Activated B cell treated with CpG ODN at 0.5 μM for 24 hours (primary cell): Measurements from ENCODE around the gene FREM2. TPM values are rescaled to one million over a fixed set of nuclear protein-coding genes. Genes with fewer than 3 reads are reported as not detected.

ENCODE experiments used
- ATAC-seq: fragments of 200-7000 bp; cut with Tn5 transposase; one replicate; pipeline ENCODE4 v1.10.0; 2021; ENCODE audit warnings: low read depth, mild to moderate bottlenecking, moderate library complexity
- CTCF ChIA-PET: fragments of 350-600 bp; sonication (Branson Sonifier 250); formaldehyde crosslinking; loops from one replicate; lab custom pipeline; 2021; ENCODE audit warnings: antibody characterized with exemption; lab: Charles Lee
- POLR2A ChIA-PET: fragments of 350-600 bp; sonication (Branson Sonifier 250); formaldehyde crosslinking; loops from one replicate; lab custom pipeline; 2021; ENCODE audit warnings: antibody characterized with exemption; lab: Charles Lee
- DNase-seq: peaks from one replicate; pipeline ENCODE4 v3.0.0; 2022
- H3K27ac Mint-ChIP-seq: one replicate; pipeline ENCODE4 v1.8.0; 2020; ENCODE audit warnings: mixed read lengths
- H3K27me3 Mint-ChIP-seq: one replicate; pipeline ENCODE4 v1.8.0; 2021; ENCODE audit warnings: mixed read lengths
- H3K36me3 Mint-ChIP-seq: one replicate; pipeline ENCODE4 v1.8.0; 2021; ENCODE audit warnings: low read depth, mixed read lengths
- H3K4me1 Mint-ChIP-seq: one replicate; pipeline ENCODE4 v1.8.0; 2021; ENCODE audit warnings: mixed read lengths
- H3K4me3 Mint-ChIP-seq: one replicate; pipeline ENCODE4 v1.8.0; 2020; ENCODE audit warnings: mild to moderate bottlenecking, mixed read lengths
- H3K9me3 Mint-ChIP-seq: one replicate; pipeline ENCODE4 v1.8.0; 2020; ENCODE audit warnings: mixed read lengths
- intact Hi-C: fragments of 100-400 bp; cut with micrococcal nuclease; formaldehyde crosslinking; loops from one replicate; pipeline ENCODE4 v1.15.1; 2024
- total RNA-seq: library from RNA; stranded (reverse); gene quantifications from 2 replicates; pipeline ENCODE4 v1.2.3, GENCODE V29; 2022
- TF ChIP-seq, protein P1 (sequence below): fragments of 200-600 bp; IDR thresholded peaks from one replicate; pipeline ENCODE4 v1.8.0; 2022; ENCODE audit warnings: antibody characterized with exemption, mild to moderate bottlenecking

Gene FREM2
- total RNA-seq, 1 donor from 2014 or later: not detected

GRCh38 chr13:38784036-38784880 is 97.4 kb downstream of the FREM2 start:
- ChIA-PET CTCF (no interaction called here), POLR2A (no interaction called here)
- Mint-ChIP-seq H3K4me3 (no peak overlapping the region), H3K27ac (no peak overlapping the region), H3K36me3 (no peaks in the 10 kb centered on the region), H3K4me1 (no peaks in the 10 kb centered on the region), H3K9me3 (no peaks in the 10 kb centered on the region), H3K27me3 (no peaks in the 10 kb centered on the region)
- intact Hi-C loops: no loop called here
- TF ChIP-seq, protein P1, sequence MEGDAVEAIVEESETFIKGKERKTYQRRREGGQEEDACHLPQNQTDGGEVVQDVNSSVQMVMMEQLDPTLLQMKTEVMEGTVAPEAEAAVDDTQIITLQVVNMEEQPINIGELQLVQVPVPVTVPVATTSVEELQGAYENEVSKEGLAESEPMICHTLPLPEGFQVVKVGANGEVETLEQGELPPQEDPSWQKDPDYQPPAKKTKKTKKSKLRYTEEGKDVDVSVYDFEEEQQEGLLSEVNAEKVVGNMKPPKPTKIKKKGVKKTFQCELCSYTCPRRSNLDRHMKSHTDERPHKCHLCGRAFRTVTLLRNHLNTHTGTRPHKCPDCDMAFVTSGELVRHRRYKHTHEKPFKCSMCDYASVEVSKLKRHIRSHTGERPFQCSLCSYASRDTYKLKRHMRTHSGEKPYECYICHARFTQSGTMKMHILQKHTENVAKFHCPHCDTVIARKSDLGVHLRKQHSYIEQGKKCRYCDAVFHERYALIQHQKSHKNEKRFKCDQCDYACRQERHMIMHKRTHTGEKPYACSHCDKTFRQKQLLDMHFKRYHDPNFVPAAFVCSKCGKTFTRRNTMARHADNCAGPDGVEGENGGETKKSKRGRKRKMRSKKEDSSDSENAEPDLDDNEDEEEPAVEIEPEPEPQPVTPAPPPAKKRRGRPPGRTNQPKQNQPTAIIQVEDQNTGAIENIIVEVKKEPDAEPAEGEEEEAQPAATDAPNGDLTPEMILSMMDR: no peak
- ATAC-seq (no peak), DNase-seq (no peak)

- H3K27me3 Mint-ChIP-seq: no peaks in the 10 kb centered on the region
- CTCF ChIA-PET: no interaction called here
- no peak overlapping the region for H3K27ac Mint-ChIP-seq
- intact Hi-C loops: no loop called here
- DNase-seq (no peak), ATAC-seq (no peak)
- H3K9me3 Mint-ChIP-seq: no peaks in the 10 kb centered on the region
- H3K4me1 Mint-ChIP-seq: no peaks in the 10 kb centered on the region
- H3K4me3 Mint-ChIP-seq: no peak overlapping the region
- H3K36me3 Mint-ChIP-seq: no peaks in the 10 kb centered on the region
- TF ChIP-seq, protein P1: no peak
- POLR2A ChIA-PET: no interaction called here
These were observed 98.2 kb downstream of the FREM2 start for GRCh38 chr13:38785042-38785441.

- intact Hi-C loops: no loop called here
- TF ChIP-seq, protein P1: no peak
- Mint-ChIP-seq H3K27ac (no peak overlapping the region), H3K27me3 (no peaks in the 10 kb centered on the region), H3K36me3 (no peaks in the 10 kb centered on the region), H3K9me3 (no peaks in the 10 kb centered on the region), H3K4me3 (no peak overlapping the region), H3K4me1 (no peaks in the 10 kb centered on the region)
- ATAC-seq (no peak), DNase-seq (no peak)
- CTCF ChIA-PET: no interaction called here
- POLR2A ChIA-PET: no interaction called here
These were observed 98.6 kb downstream of the FREM2 start for GRCh38 chr13:38785490-38785889.

DNA sequence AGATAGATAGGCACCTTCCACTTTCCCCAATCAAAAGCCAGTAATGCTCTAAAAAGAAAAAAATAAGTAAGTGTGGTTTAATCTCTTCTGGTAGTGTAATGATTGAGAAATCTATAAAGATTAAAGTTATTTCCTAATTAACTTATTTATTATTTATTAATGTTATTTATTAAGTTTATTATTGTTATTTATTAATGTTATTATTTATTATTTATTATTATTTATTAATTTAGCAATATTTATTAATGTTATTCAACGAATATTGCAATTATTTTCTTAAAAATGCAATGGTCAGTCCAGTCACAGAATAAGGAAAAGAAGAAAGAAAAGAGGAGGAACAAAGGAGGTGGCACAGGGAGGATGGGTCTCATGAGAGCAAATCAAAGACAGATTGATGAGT is 100.7 kb downstream of the FREM2 start:
- H3K36me3 Mint-ChIP-seq: no peaks in the 10 kb centered on the region
- no peaks in the 10 kb centered on the region for H3K4me1 Mint-ChIP-seq
- H3K4me3 Mint-ChIP-seq: no peak overlapping the region
- H3K9me3 Mint-ChIP-seq: no peaks in the 10 kb centered on the region
- DNase-seq (no peak), ATAC-seq (no peak)
- TF ChIP-seq, protein P1: no peak
- no peak overlapping the region for H3K27ac Mint-ChIP-seq
- ChIA-PET CTCF (no interaction called here), POLR2A (no interaction called here)
- intact Hi-C loops: no loop called here
- no peaks in the 10 kb centered on the region for H3K27me3 Mint-ChIP-seq

DNA sequence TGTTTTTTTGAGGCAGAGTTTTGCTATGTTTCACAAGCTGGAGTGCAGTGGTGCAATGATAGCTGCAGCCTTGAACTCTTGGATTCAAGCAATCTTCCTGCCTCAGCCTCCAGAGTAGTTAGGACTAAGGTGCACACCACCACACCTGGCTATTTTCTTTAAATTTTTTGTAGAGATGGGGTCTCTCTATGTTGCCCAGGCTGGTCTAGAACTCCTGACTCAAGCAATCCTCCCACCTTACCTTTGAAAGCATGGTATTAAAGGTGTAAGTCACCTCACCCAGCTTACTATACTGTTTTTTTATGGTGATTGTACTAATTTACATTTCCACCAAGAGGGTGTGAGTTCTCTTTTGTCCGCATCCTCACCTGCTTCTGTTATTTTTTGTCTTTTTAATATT is 110.0 kb downstream of the FREM2 start:
- intact Hi-C loops: no loop called here
- ATAC-seq (no peak), DNase-seq (no peak)
- no peaks in the 10 kb centered on the region for H3K36me3 Mint-ChIP-seq
- no peak overlapping the region for H3K27ac Mint-ChIP-seq
- H3K4me1 Mint-ChIP-seq: no peaks in the 10 kb centered on the region
- ChIA-PET POLR2A (no interaction called here), CTCF (no interaction called here)
- no peaks in the 10 kb centered on the region for H3K27me3 Mint-ChIP-seq
- TF ChIP-seq, protein P1: no peak
- peaks cover 5% of the 10 kb centered on the region for H3K9me3 Mint-ChIP-seq
- H3K4me3 Mint-ChIP-seq: no peak overlapping the region
